HL-60 (cell line): ENCODE measurements around the gene EXOC2.

Experiments used
- DNase-seq, 2 experiments: peaks; one replicate each; pipeline ENCODE4 v3.0.0-alpha.2; 2010 to 2020; ENCODE audit warnings: low read depth in 1 of 2, low spot score in 1 of 2
- H3K27ac ChIP-seq: fragments of 250-450 bp; sonication (Bioruptor Pico); replicated peaks from 2 replicates; pipeline ENCODE4 v1.5.1; 2020; ENCODE audit warnings: mild to moderate bottlenecking, moderate library complexity
- H3K27me3 ChIP-seq: fragments of 250-450 bp; sonication (Bioruptor Pico); 2 replicates; pipeline ENCODE4 v1.5.1; 2021; ENCODE audit warnings: mild to moderate bottlenecking, moderate library complexity; ENCODE audit not compliant: insufficient read depth, poor library complexity, severe bottlenecking
- H3K4me3 ChIP-seq: replicated peaks from 2 replicates; pipeline ENCODE4 v1.5.1; 2011; ENCODE audit warnings: mild to moderate bottlenecking, control low read depth, low read length; ENCODE audit not compliant: insufficient read depth
- GABPA ChIP-seq: IDR thresholded peaks from 2 replicates; pipeline ENCODE4 v1.6.1; 2012; ENCODE audit warnings: low read depth
- POLR2AphosphoS5 ChIP-seq: IDR thresholded peaks from 2 replicates; pipeline ENCODE4 v1.6.1; 2012; ENCODE audit warnings: low read depth
- REST ChIP-seq: IDR thresholded peaks from 2 replicates; pipeline ENCODE4 v1.6.1; 2012; ENCODE audit warnings: low read depth; ENCODE audit not compliant: insufficient replicate concordance
- SPI1 ChIP-seq: IDR thresholded peaks from 2 replicates; pipeline ENCODE4 v1.6.1; 2012; ENCODE audit warnings: low read depth, mild to moderate bottlenecking, borderline replicate concordance
- TF ChIP-seq, protein P1 (sequence below): IDR thresholded peaks from one replicate; pipeline ENCODE4 v1.5.1; 2011; ENCODE audit warnings: low read length, control low read depth, inconsistent platforms; ENCODE audit not compliant: insufficient read depth

EXOC2 gene

DNA sequence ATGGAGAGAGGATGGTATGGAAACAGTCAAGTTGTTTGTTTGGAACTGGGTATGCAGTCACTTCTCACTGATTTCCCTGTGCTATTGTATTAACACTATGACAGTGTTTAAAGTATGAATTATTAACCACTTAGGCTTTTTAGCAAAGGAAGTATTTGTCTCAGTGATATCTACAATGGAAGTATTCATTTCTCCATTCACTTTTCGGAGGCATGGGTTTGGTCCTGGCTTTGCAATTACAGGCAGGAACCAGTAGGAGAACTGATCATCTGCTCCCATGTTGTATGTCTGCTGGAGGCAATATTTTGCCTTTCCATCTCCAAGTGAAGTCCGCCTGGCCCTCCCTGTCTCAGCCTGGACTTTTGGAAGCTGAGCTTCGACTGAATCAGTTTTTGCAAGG lies 30.6 kb upstream of the EXOC2 start:
- Histone ChIP-seq H3K4me3 (no peak overlapping the region), H3K27me3 (peaks cover 10% of the 10 kb centered on the region), H3K27ac (no peak overlapping the region)
- no peak for DNase-seq
- no peak for TF ChIP-seq SPI1
- TF ChIP-seq GABPA, result no peak
- TF ChIP-seq, protein P1, sequence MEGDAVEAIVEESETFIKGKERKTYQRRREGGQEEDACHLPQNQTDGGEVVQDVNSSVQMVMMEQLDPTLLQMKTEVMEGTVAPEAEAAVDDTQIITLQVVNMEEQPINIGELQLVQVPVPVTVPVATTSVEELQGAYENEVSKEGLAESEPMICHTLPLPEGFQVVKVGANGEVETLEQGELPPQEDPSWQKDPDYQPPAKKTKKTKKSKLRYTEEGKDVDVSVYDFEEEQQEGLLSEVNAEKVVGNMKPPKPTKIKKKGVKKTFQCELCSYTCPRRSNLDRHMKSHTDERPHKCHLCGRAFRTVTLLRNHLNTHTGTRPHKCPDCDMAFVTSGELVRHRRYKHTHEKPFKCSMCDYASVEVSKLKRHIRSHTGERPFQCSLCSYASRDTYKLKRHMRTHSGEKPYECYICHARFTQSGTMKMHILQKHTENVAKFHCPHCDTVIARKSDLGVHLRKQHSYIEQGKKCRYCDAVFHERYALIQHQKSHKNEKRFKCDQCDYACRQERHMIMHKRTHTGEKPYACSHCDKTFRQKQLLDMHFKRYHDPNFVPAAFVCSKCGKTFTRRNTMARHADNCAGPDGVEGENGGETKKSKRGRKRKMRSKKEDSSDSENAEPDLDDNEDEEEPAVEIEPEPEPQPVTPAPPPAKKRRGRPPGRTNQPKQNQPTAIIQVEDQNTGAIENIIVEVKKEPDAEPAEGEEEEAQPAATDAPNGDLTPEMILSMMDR, result no peak
- TF ChIP-seq POLR2AphosphoS5, result no peak
- TF ChIP-seq REST, result no peak

- Histone ChIP-seq H3K4me3 (no peak overlapping the region), H3K27ac (no peak overlapping the region), H3K27me3 (peaks cover 6% of the 10 kb centered on the region)
- DNase-seq, result no peak
- TF ChIP-seq SPI1 (no peak), REST (no peak), POLR2AphosphoS5 (no peak)
- TF ChIP-seq, protein P1, result no peak
Observed at GRCh38 chr6:722608-723007, 29.7 kb upstream of the EXOC2 start.

DNA sequence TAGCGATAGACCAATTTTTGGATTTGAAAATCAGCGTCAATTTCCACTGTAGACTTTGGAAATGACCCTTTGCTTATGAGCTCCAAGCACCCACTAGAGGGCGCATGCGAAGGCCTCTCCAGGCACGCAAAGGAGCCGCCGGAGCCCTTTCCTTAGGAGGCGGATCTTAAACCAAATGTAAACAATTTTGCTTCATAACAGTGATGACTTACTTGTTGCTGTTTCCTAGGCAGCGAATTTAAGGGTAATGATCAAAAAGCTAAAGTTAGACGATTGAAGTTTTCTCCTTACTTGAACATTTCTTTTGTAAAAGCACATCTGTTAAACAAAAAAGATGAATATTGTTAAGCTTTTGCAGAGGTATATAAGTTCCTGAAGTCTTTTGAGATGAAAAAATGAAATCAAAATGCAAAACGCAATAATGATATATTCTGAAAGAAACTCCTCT lies 29.2 kb upstream of the EXOC2 start:
- TF ChIP-seq SPI1 (no peak), POLR2AphosphoS5 (no peak), GABPA (no peak)
- TF ChIP-seq, protein P1, result peak; percentile 79
- H3K27me3 ChIP-seq, result peaks cover 6% of the 10 kb centered on the region
- peak; percentile 46 to 65 for DNase-seq

GRCh38 chr6:718345-718744 lies 25.4 kb upstream of the EXOC2 start:
- no peak overlapping the region for H3K27ac ChIP-seq
- DNase-seq, result no peak
- H3K4me3 ChIP-seq, result no peak overlapping the region
- TF ChIP-seq SPI1 (no peak), POLR2AphosphoS5 (no peak), GABPA (no peak), REST (no peak)
- TF ChIP-seq, protein P1, result no peak
- peaks cover 8% of the 10 kb centered on the region for H3K27me3 ChIP-seq

More for the DNA sequence above, 29.2 kb upstream of the EXOC2 start:
- Histone ChIP-seq H3K4me3 (no peak overlapping the region), H3K27ac (no peak overlapping the region)
